Neuron (in vitro differentiated cells): ENCODE results near the gene HEBP2.

Experiments used
- H2AFZ ChIP-seq: one replicate; pipeline ENCODE4 v1.6.1; 2013; ENCODE audit warnings: low read depth, mild to moderate bottlenecking, inconsistent platforms, low read length, moderate library complexity
- H3K27me3 ChIP-seq: one replicate; pipeline ENCODE4 v1.6.1; 2013; ENCODE audit warnings: low read length; ENCODE audit not compliant: insufficient read depth
- H3K36me3 ChIP-seq: one replicate; pipeline ENCODE4 v1.6.1; 2013; ENCODE audit warnings: low read length; ENCODE audit not compliant: insufficient read depth
- H3K4me1 ChIP-seq: one replicate; pipeline ENCODE4 v1.6.1; 2013; ENCODE audit warnings: low read length; ENCODE audit not compliant: insufficient read depth
- H3K4me3 ChIP-seq: 2 replicates; pipeline ENCODE4 v1.5.1; 2013; ENCODE audit warnings: mild to moderate bottlenecking, low read length, moderate library complexity
- H3K9me3 ChIP-seq: one replicate; pipeline ENCODE4 v1.6.1; 2013; ENCODE audit warnings: low read length

The HEBP2 gene

GRCh38 chr6:138434096-138434495, 30.1 kb downstream of the HEBP2 start:
- Histone ChIP-seq H2AFZ (no peak overlapping the region), H3K4me3 (no peak overlapping the region), H3K36me3 (peaks cover 73% of the 10 kb centered on the region), H3K9me3 (peaks cover 2% of the 10 kb centered on the region), H3K4me1 (no peaks in the 10 kb centered on the region), H3K27me3 (no peaks in the 10 kb centered on the region)

GRCh38 chr6:138434925-138435324, 30.9 kb downstream of the HEBP2 start:
- Histone ChIP-seq H3K36me3 (peaks cover 72% of the 10 kb centered on the region), H3K27me3 (no peaks in the 10 kb centered on the region), H3K9me3 (peaks cover 2% of the 10 kb centered on the region), H2AFZ (no peak overlapping the region), H3K4me1 (no peaks in the 10 kb centered on the region), H3K4me3 (no peak overlapping the region)

GRCh38 chr6:138439546-138439945, 35.5 kb downstream of the HEBP2 start:
- H3K27me3 ChIP-seq: no peaks in the 10 kb centered on the region
- H3K4me3 ChIP-seq: no peak overlapping the region
- peaks cover 2% of the 10 kb centered on the region for H3K9me3 ChIP-seq
- no peak overlapping the region for H2AFZ ChIP-seq
- H3K4me1 ChIP-seq: no peaks in the 10 kb centered on the region
- H3K36me3 ChIP-seq: peaks cover 67% of the 10 kb centered on the region

- H3K9me3 ChIP-seq: peaks cover 2% of the 10 kb centered on the region
- H2AFZ ChIP-seq: no peak overlapping the region
- H3K36me3 ChIP-seq: peaks cover 61% of the 10 kb centered on the region
- H3K4me3 ChIP-seq: no peak overlapping the region
- no peaks in the 10 kb centered on the region for H3K4me1 ChIP-seq
- no peaks in the 10 kb centered on the region for H3K27me3 ChIP-seq
Measured at GRCh38 chr6:138440296-138440695, 36.3 kb downstream of the HEBP2 start.

GRCh38 chr6:138440758-138441357, 36.8 kb downstream of the HEBP2 start:
- H3K27me3 ChIP-seq: no peaks in the 10 kb centered on the region
- no peak overlapping the region for H3K4me3 ChIP-seq
- H3K9me3 ChIP-seq: peaks cover 2% of the 10 kb centered on the region
- H3K36me3 ChIP-seq: peaks cover 58% of the 10 kb centered on the region
- H2AFZ ChIP-seq: no peak overlapping the region
- no peaks in the 10 kb centered on the region for H3K4me1 ChIP-seq

GRCh38 chr6:138441965-138442364, 37.9 kb downstream of the HEBP2 start:
- H3K4me3 ChIP-seq: no peak overlapping the region
- no peaks in the 10 kb centered on the region for H3K27me3 ChIP-seq

GRCh38 chr6:138442663-138443062, 38.6 kb downstream of the HEBP2 start:
- Histone ChIP-seq H3K27me3 (no peaks in the 10 kb centered on the region), H3K4me3 (no peak overlapping the region), H3K4me1 (no peaks in the 10 kb centered on the region), H2AFZ (no peak overlapping the region), H3K9me3 (no peaks in the 10 kb centered on the region), H3K36me3 (peaks cover 53% of the 10 kb centered on the region)

More at GRCh38 chr6:138441965-138442364, 37.9 kb downstream of the HEBP2 start:
- H3K36me3 ChIP-seq: peaks cover 55% of the 10 kb centered on the region
- no peaks in the 10 kb centered on the region for H3K4me1 ChIP-seq
- H2AFZ ChIP-seq: no peak overlapping the region
- H3K9me3 ChIP-seq: no peaks in the 10 kb centered on the region

GRCh38 chr6:138443979-138444378, 40.0 kb downstream of the HEBP2 start:
- Histone ChIP-seq H3K9me3 (no peaks in the 10 kb centered on the region), H3K4me3 (no peak overlapping the region), H3K27me3 (no peaks in the 10 kb centered on the region), H3K36me3 (peaks cover 53% of the 10 kb centered on the region), H3K4me1 (no peaks in the 10 kb centered on the region), H2AFZ (no peak overlapping the region)

GRCh38 chr6:138446821-138447220, 42.8 kb downstream of the HEBP2 start:
- no peaks in the 10 kb centered on the region for H3K9me3 ChIP-seq
- H3K4me3 ChIP-seq: no peak overlapping the region
- no peaks in the 10 kb centered on the region for H3K27me3 ChIP-seq
- H2AFZ ChIP-seq: no peak overlapping the region
- H3K36me3 ChIP-seq: peaks cover 29% of the 10 kb centered on the region
- H3K4me1 ChIP-seq: peaks cover 5% of the 10 kb centered on the region

GRCh38 chr6:138450445-138450844, 46.4 kb downstream of the HEBP2 start:
- no peak overlapping the region for H2AFZ ChIP-seq
- peaks cover 5% of the 10 kb centered on the region for H3K4me1 ChIP-seq
- no peaks in the 10 kb centered on the region for H3K27me3 ChIP-seq
- H3K9me3 ChIP-seq: no peaks in the 10 kb centered on the region
- H3K36me3 ChIP-seq: peaks cover 21% of the 10 kb centered on the region
- no peak overlapping the region for H3K4me3 ChIP-seq

GRCh38 chr6:138451043-138451442, 47.0 kb downstream of the HEBP2 start:
- Histone ChIP-seq H3K27me3 (no peaks in the 10 kb centered on the region), H2AFZ (no peak overlapping the region), H3K9me3 (no peaks in the 10 kb centered on the region), H3K36me3 (peaks cover 22% of the 10 kb centered on the region), H3K4me3 (no peak overlapping the region), H3K4me1 (peaks cover 5% of the 10 kb centered on the region)

- peaks cover 4% of the 10 kb centered on the region for H3K4me1 ChIP-seq
- H3K36me3 ChIP-seq: peaks cover 28% of the 10 kb centered on the region
- H2AFZ ChIP-seq: no peak overlapping the region
- no peaks in the 10 kb centered on the region for H3K27me3 ChIP-seq
- no peaks in the 10 kb centered on the region for H3K9me3 ChIP-seq
- no peak overlapping the region for H3K4me3 ChIP-seq
Measured at GRCh38 chr6:138454981-138455706, 51.1 kb downstream of the HEBP2 start.

- H3K36me3 ChIP-seq: peaks cover 31% of the 10 kb centered on the region
- no peaks in the 10 kb centered on the region for H3K27me3 ChIP-seq
- H3K4me3 ChIP-seq: no peak overlapping the region
- H2AFZ ChIP-seq: no peak overlapping the region
- no peaks in the 10 kb centered on the region for H3K4me1 ChIP-seq
- no peaks in the 10 kb centered on the region for H3K9me3 ChIP-seq
Measured at GRCh38 chr6:138455746-138456400, 51.9 kb downstream of the HEBP2 start.
